Measurements from ENCODE around the gene CMTM6. TPM values are rescaled to one million over a fixed set of nuclear protein-coding genes. Genes with fewer than 3 reads are reported as not detected.

Gene CMTM6
- total and polyA plus RNA-seq, 12 donors: 8.5 to 23.8 (median 11.0) TPM

GRCh38 chr3:32487781-32488473 lies 14.7 kb downstream of the CMTM6 start:
- no peak for TF ChIP-seq CTCF (IDR thresholded peaks at IDR 0.05)
- intact Hi-C loops (cut with DNase I): no loop called here
- Histone ChIP-seq H3K27ac (no peak overlapping the region), H3K4me1 (peaks cover 0 to 21% (median 9%) of the 10 kb centered on the region in 9 donors), H3K4me3 (no peak overlapping the region), H3K9me3 (no peaks in the 10 kb centered on the region), H3K36me3 (peaks cover 0 to 77% (median 0%) of the 10 kb centered on the region in 9 donors), H3K27me3 (no peaks in the 10 kb centered on the region)
- 32 to 48% methylated on average over 3 of the region's 3 CpGs for WGBS, 2 donors
- ATAC-seq: peak in 1 of 8 donors; percentile 51
- no peak for DNase-seq

GRCh38 chr3:32484436-32484835 lies 18.2 kb downstream of the CMTM6 start:
- WGBS, 2 donors: 82 to 83% methylated on average over 6 of the region's 6 CpGs
- no peak for DNase-seq
- Histone ChIP-seq H3K27ac (peak overlapping the region in 3 of 10 donors; percentile 7 to 81 (median 13)), H3K27me3 (no peaks in the 10 kb centered on the region), H3K36me3 (peaks cover 0 to 83% (median 0%) of the 10 kb centered on the region in 9 donors), H3K9me3 (no peaks in the 10 kb centered on the region), H3K4me3 (no peak overlapping the region), H3K4me1 (peaks cover 0 to 28% (median 3%) of the 10 kb centered on the region in 9 donors)
- no peak for TF ChIP-seq CTCF (IDR thresholded peaks at IDR 0.05)
- ATAC-seq: peak in 2 of 8 donors; percentile 39 to 69
- intact Hi-C loops (cut with DNase I): no loop called here

GRCh38 chr3:32483772-32484171 lies 18.9 kb downstream of the CMTM6 start:
- Histone ChIP-seq H3K4me3 (no peak overlapping the region), H3K9me3 (no peaks in the 10 kb centered on the region), H3K27me3 (no peaks in the 10 kb centered on the region), H3K4me1 (peaks cover 0 to 28% (median 3%) of the 10 kb centered on the region in 9 donors), H3K27ac (peak overlapping the region in 2 of 10 donors; percentile 13 to 81), H3K36me3 (peaks cover 0 to 83% (median 0%) of the 10 kb centered on the region in 9 donors)
- 55 to 64% methylated on average over 1 of the region's 1 CpG for WGBS, 2 donors
- no peak for TF ChIP-seq CTCF (IDR thresholded peaks at IDR 0.05)
- ATAC-seq (no peak), DNase-seq (no peak)
- intact Hi-C loops (cut with DNase I): no loop called here

GRCh38 chr3:32482693-32483092 lies 20.0 kb downstream of the CMTM6 start:
- WGBS, 2 donors: 74 to 96% methylated on average over 1 of the region's 1 CpG
- no peaks in the 10 kb centered on the region for H3K9me3 ChIP-seq
- peak overlapping the region in 1 of 10 donors; percentile 21 for H3K27ac ChIP-seq
- H3K36me3 ChIP-seq: peaks cover 0 to 83% (median 0%) of the 10 kb centered on the region in 9 donors
- peaks cover 0 to 34% (median 0%) of the 10 kb centered on the region in 9 donors for H3K4me1 ChIP-seq
- no peak overlapping the region for H3K4me3 ChIP-seq
- TF ChIP-seq CTCF (IDR thresholded peaks at IDR 0.05): no peak
- intact Hi-C loops (cut with DNase I): no loop called here
- H3K27me3 ChIP-seq: no peaks in the 10 kb centered on the region
- ATAC-seq: no peak
- no peak for DNase-seq

All from heart right ventricle (tissue), 16 donors.